ENCODE data around the gene GPRIN3. TPM values are rescaled to one million over a fixed set of nuclear protein-coding genes. Genes with fewer than 3 reads are reported as not detected.

Gene GPRIN3
- total RNA-seq, 1 donor from 2014 or later, result 25.2 TPM

- no peak overlapping the region for H3K27ac ChIP-seq
- TF ChIP-seq CTCF (IDR thresholded peaks at IDR 0.05), result no peak
- intact Hi-C loops (cut with DNase I), result no loop called here
- H3K9me3 ChIP-seq, result no peaks in the 10 kb centered on the region
- H3K4me3 ChIP-seq, result no peak overlapping the region
- H3K27me3 ChIP-seq, result no peaks in the 10 kb centered on the region
- H3K4me1 ChIP-seq, result no peaks in the 10 kb centered on the region
- ATAC-seq, result no peak
- no peaks in the 10 kb centered on the region for H3K36me3 ChIP-seq
- DNase-seq, result no peak
Observed at GRCh38 chr4:89253935-89254334, 53.7 kb downstream of the GPRIN3 start.

DNA sequence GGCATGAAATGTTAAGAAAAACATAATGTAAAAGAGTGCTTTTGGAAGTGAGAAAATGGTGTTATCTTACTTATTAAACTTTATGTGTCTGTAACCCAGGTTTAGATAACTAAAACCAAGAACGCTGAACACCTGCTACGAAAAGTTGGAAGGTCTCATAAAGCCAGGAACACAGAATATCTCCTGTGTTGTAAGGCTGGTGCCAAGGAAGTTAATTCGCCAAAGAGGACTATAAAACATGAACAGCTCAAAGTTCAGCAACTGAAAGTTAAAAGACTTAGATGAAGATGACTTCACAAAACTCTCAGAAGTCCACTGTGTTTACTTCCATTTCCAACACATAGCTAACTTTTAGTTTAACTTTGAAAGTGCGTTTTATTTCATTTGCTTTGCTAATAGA lies 54.3 kb downstream of the GPRIN3 start:
- no peak overlapping the region for H3K4me3 ChIP-seq
- no peak for ATAC-seq
- H3K4me1 ChIP-seq, result no peaks in the 10 kb centered on the region
- no peaks in the 10 kb centered on the region for H3K9me3 ChIP-seq
- no peaks in the 10 kb centered on the region for H3K36me3 ChIP-seq
- H3K27ac ChIP-seq, result no peak overlapping the region
- no peak for DNase-seq
- H3K27me3 ChIP-seq, result no peaks in the 10 kb centered on the region
- intact Hi-C loops (cut with DNase I), result no loop called here
- TF ChIP-seq CTCF (IDR thresholded peaks at IDR 0.05), result no peak

DNA sequence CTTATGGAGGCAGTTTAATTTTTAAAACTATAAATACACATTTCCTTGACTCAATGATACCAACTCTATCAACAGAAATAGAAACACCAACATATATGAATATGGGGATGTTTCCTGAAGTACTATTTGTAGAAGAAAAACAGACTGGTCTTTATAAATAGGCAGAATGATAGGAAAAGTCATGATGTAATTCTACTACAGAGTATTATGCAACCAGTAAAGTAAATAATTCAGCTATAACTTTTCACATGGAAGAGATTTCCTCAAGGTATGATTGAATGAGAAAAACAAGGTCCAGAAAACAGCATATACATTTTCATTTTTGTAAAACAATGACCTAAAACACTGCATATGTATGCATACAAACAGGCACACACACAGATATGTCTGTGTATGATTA lies 56.2 kb downstream of the GPRIN3 start:
- DNase-seq (no peak), ATAC-seq (no peak)
- Histone ChIP-seq H3K27me3 (no peaks in the 10 kb centered on the region), H3K4me1 (no peaks in the 10 kb centered on the region), H3K36me3 (no peaks in the 10 kb centered on the region), H3K9me3 (no peaks in the 10 kb centered on the region), H3K27ac (no peak overlapping the region), H3K4me3 (no peak overlapping the region)
- no peak for TF ChIP-seq CTCF (IDR thresholded peaks at IDR 0.05)
- intact Hi-C loops (cut with DNase I), result no loop called here

DNA sequence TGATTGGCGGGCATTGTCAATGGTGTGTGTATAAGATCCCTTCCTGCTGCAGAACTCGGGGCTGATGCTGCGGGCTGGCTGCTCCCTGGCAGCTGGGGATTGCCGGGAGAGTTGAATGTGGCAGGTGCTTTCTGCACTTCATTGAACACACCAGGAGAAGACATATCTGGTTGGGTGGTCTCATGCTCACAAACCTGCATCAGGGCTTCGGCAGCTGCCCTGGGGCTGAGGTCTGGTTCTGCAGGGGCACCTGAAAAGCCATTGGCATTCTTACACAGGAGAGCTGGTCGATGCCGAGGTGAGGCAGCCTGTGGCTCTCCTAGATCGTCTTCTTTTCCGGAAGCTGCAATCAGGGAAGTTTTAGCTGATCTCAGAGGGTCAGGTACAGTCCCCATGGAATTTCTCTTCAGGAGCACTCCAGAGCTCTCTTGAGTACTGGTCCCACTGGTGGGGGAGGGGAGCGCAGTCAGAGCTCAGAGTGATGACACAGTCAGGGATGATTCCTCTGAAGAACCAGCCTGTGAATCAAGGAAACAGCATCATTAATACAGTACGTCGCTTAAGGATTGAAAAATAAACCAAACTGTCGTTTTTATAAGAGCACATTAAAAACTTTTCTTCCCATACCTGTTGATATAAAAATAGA lies 57.8 kb downstream of the GPRIN3 start:
- intact Hi-C loops (cut with DNase I), result no loop called here
- no peak for TF ChIP-seq CTCF (IDR thresholded peaks at IDR 0.05)
- ATAC-seq (no peak), DNase-seq (no peak)
- no peak overlapping the region for H3K4me3 ChIP-seq
- no peaks in the 10 kb centered on the region for H3K9me3 ChIP-seq
- H3K4me1 ChIP-seq, result no peaks in the 10 kb centered on the region
- H3K27me3 ChIP-seq, result no peaks in the 10 kb centered on the region
- no peaks in the 10 kb centered on the region for H3K36me3 ChIP-seq
- H3K27ac ChIP-seq, result no peak overlapping the region

DNA sequence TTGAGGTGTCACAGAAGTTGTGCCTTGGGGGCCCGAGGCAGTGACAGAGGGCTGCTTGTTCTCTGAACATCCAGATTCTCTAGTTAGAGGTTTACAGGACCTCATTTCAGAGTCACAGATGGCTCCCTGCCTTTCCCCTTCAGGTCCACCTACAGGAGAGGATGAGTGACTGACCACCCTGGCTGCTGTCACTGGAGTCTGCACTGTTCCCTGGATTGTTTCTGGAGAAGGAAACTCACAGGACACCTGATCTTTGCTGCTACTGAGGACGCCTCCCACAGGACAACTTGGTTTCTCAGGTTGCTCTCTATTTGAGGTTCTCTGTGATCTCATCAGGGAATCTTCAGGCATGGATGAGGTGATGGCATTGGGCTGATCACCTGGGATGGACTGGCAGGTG lies 58.3 kb downstream of the GPRIN3 start:
- Histone ChIP-seq H3K36me3 (no peaks in the 10 kb centered on the region), H3K27me3 (no peaks in the 10 kb centered on the region), H3K9me3 (no peaks in the 10 kb centered on the region), H3K27ac (no peak overlapping the region), H3K4me3 (no peak overlapping the region), H3K4me1 (no peaks in the 10 kb centered on the region)
- peak; percentile 12 for ATAC-seq
- intact Hi-C loops (cut with DNase I), result no loop called here
- no peak for DNase-seq
- no peak for TF ChIP-seq CTCF (IDR thresholded peaks at IDR 0.05)

GRCh38 chr4:89248879-89249281 lies 58.7 kb downstream of the GPRIN3 start:
- no peak for ATAC-seq
- Histone ChIP-seq H3K27me3 (no peaks in the 10 kb centered on the region), H3K27ac (no peak overlapping the region), H3K4me1 (peaks cover under 1% of the 10 kb centered on the region), H3K4me3 (no peak overlapping the region), H3K9me3 (no peaks in the 10 kb centered on the region), H3K36me3 (no peaks in the 10 kb centered on the region)
- intact Hi-C loops (cut with DNase I), result no loop called here
- DNase-seq, result no peak
- TF ChIP-seq CTCF (IDR thresholded peaks at IDR 0.05), result no peak
